Measurements from ENCODE around the gene NRXN3.

DNA sequence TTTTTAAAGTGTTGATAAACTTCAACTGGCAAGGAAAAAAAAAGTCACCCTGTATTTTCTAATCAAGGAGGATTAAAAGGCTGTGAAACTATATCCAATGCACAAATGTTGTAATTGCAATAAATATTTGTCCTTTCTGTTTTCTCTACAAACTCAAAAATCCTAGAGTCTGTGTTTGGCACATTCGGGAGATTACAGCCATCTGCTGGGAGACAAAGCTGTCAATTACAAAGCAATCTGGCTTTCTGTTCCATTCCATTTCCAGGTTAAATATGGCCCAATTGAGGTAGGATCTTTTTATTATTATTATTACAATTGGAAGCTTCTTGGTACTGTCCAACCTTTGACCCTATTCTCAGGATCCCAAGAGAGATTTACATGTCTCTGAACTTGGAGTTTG is 1745.2 kb downstream of the NRXN3 start:
- TF ChIP-seq, protein P1, sequence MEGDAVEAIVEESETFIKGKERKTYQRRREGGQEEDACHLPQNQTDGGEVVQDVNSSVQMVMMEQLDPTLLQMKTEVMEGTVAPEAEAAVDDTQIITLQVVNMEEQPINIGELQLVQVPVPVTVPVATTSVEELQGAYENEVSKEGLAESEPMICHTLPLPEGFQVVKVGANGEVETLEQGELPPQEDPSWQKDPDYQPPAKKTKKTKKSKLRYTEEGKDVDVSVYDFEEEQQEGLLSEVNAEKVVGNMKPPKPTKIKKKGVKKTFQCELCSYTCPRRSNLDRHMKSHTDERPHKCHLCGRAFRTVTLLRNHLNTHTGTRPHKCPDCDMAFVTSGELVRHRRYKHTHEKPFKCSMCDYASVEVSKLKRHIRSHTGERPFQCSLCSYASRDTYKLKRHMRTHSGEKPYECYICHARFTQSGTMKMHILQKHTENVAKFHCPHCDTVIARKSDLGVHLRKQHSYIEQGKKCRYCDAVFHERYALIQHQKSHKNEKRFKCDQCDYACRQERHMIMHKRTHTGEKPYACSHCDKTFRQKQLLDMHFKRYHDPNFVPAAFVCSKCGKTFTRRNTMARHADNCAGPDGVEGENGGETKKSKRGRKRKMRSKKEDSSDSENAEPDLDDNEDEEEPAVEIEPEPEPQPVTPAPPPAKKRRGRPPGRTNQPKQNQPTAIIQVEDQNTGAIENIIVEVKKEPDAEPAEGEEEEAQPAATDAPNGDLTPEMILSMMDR (conservative IDR thresholded peaks at IDR 0.05): no peak
- TF ChIP-seq EZH2 (IDR thresholded peaks at IDR 0.05; ENCODE audit: low read depth): no peak

Measured in PC-9 (cell line).